ENCODE data around the gene RASA1.

The RASA1 gene

DNA sequence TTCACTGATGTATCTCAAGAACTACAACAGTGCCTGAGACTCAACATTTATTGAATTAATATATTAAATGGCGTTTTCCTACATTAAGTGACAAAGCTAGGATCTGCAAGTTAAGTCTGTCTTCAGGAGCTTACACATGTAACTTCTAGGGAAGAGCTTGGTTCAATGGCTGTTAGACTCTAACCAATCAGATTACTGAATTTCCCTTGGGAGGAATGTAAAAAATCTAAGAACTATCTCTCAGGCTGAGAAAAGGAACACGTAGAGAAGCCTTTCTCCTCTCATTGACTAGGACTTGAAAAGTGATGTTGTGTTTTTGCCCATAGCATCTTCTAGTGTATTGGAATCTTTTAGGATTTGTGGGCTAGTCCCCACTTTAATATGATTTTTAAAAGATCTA lies 91.4 kb downstream of the RASA1 start:
- DNase-seq (ENCODE audit: low read depth in 2 of 3, low spot score in 2 of 3) = no peak

DNA sequence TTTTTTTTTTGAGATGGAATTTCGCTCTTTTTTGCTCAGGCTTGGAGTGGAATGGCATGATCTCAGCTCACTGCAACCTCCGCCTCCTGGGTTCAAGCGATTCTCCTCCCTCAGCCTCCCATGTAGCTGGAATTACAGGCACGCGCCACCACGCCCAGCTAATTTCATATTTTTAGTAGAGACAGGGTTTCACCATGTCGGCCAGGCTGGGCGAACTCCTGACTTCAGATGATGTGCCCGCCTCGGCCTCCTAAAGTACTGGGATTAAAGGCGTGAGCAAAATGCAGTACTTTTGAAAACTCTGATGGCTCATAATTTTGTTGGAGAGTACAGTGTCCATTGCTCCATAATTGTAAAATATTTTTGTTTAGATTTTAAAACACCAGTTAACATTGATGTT lies 92.4 kb downstream of the RASA1 start:
- no peak for DNase-seq (ENCODE audit: low read depth in 2 of 3, low spot score in 2 of 3)

- DNase-seq (ENCODE audit: low read depth in 2 of 3, low spot score in 2 of 3) = no peak
These were observed 93.4 kb downstream of the RASA1 start for GRCh38 chr5:87361031-87361445.

DNA sequence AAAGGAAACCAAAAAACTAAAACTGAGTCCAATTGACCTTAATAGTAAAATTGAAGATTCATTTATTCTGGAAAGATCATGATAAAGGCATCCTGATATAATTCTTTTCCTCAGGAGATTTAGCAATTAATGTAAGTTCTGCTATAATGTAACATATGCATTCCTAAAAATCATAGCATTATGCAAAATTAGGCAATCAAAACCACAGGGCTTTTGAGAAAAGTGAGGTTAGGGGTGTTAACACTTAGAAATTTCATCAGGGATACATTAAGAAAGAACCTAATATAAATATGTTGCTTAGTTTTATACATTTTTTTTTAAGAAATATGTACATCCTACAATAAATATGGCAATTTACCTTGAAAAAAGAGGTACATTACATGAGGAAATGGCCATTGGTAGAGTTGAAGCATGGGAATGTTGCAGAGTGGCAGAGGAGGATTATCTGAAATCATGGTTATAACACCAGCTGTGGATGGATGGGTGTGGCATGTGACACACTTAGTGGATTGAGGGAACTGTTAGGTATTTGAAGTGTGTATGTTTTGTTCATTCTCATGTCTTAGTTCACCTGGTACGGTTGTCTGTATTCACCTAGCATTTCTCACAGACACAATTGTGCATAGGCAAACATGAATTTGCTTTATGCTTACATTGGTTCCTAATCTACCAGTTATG lies 94.0 kb downstream of the RASA1 start:
- DNase-seq (ENCODE audit: low read depth in 2 of 3, low spot score in 2 of 3) = no peak

DNA sequence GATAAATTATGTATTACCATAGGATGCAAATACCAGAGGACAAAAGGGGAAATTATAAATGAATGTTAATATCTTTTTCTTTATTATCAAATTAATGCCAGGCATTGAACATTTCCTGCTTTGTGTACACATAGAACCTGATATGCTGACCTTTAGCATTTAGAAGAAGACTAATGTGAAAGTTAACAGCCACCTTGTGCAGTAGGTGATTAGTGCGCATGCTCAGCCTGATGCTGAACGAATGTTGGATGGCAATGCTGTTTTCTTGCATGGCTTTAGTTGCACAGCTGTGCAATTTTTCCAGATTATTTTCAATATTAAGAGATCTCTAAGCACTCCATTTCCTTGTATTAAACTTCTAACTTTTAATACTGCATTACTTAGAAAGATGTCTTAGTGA lies 99.6 kb downstream of the RASA1 start:
- DNase-seq (ENCODE audit: low read depth in 2 of 3, low spot score in 2 of 3) = no peak

- no peak for DNase-seq (ENCODE audit: low read depth in 2 of 3, low spot score in 2 of 3)
These were observed 100.9 kb downstream of the RASA1 start for GRCh38 chr5:87368601-87369000.

GRCh38 chr5:87369431-87369830 lies 101.7 kb downstream of the RASA1 start:
- DNase-seq (ENCODE audit: low read depth in 2 of 3, low spot score in 2 of 3) = no peak

- no peak for DNase-seq (ENCODE audit: low read depth in 2 of 3, low spot score in 2 of 3)
These were observed 105.0 kb downstream of the RASA1 start for GRCh38 chr5:87372705-87373104.

GRCh38 chr5:87382224-87382623 lies 114.5 kb downstream of the RASA1 start:
- DNase-seq (ENCODE audit: low read depth in 2 of 3, low spot score in 2 of 3) = no peak

DNA sequence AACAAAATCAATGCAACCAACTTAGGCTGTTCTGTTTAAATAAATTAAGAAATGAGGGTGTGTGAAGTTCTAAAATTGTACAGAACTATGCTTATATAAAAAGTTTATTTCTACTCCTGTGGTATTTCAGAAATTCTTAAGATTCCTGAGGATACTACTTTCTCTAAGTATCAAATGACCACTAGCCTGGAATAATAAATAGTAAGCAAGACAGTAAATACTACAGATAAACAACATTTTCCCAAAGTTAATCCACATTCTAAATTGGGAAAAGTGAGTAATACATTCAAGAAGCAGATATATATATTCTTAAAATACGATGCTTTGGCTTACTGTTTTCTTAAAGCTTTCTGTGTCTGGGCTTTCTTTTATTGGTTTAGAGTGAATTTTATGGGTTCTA lies 115.5 kb downstream of the RASA1 start:
- DNase-seq (ENCODE audit: low read depth in 2 of 3, low spot score in 2 of 3) = no peak

GRCh38 chr5:87385802-87386201 lies 118.1 kb downstream of the RASA1 start:
- no peak for DNase-seq (ENCODE audit: low read depth in 2 of 3, low spot score in 2 of 3)

DNA sequence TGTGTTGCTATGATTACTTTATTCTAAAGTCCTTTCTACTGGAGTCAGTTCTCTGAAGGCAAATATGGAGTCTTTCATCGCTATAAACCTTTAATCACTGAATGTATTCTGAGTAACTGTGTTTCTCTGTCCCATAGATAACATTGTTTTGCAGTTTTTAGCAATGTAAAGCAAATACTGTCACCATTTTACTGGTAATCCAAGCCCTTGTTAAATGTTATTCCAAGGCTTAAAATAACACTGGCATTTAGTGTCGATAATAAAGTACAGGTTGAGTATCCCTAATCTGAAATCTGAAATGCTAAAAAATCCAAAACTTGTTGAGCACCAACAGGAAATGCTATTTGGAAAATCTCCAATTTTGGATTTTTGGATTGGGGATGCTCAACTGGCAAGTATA lies 120.4 kb downstream of the RASA1 start:
- no peak for DNase-seq (ENCODE audit: low read depth in 2 of 3, low spot score in 2 of 3)

DNA sequence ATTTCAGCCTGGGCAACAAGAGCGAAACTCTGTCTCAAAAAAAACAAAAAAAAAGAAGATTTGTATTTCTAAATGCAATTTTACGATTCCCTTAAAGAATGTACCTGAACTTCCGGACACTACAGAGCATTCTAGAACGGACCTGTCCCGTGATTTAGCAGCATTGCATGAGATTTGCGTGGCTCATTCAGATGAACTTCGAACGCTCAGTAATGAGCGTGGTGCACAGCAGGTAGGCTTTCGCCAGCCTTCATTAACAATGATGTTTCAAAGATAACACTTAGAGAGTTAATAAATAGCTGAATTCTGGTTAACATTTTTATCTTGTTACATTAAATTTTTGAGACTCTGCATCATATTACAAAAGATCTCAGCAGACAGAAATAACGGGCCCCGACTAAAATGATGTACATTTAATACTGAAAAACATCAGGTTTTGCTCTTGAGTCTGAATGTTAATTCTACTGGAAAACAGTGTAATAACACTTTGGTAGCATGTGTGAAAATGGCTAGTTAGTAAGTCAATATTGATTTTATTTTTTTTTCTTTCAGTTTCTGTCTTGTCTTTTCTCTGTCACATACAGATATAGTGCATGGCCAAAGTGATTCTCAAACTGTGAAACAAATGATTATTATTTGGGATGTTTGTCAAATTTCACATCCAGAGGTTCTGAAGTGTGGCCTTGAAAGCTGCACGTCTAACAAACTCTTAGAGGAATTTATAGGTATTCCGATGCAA lies 121.8 kb downstream of the RASA1 start:
- no peak for DNase-seq (ENCODE audit: low read depth in 2 of 3, low spot score in 2 of 3)

DNA sequence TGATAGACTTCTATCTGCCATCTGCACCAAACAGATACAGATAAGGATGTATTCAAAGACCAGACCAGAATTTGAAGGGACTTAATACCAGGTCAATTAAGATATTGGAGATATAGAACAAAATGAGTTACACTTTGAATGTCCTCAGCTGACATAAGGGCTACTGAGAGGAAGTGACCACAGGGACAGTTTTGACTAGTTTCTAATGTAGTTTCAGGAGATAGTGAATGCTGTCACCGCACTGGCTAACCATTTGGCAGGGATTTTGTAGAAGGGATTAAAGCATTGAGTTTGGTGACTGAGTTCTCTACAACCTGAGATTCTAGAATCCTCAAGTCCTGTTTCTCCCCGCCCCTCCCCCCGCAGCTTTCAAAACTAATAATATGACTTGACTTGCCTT lies 122.4 kb downstream of the RASA1 start:
- DNase-seq (ENCODE audit: low read depth in 2 of 3, low spot score in 2 of 3) = no peak

- DNase-seq (ENCODE audit: low read depth in 2 of 3, low spot score in 2 of 3) = no peak
These were observed 123.0 kb downstream of the RASA1 start for GRCh38 chr5:87390576-87391199.

GRCh38 chr5:87392170-87392569 lies 124.5 kb downstream of the RASA1 start:
- no peak for DNase-seq (ENCODE audit: low read depth in 2 of 3, low spot score in 2 of 3)

DNA sequence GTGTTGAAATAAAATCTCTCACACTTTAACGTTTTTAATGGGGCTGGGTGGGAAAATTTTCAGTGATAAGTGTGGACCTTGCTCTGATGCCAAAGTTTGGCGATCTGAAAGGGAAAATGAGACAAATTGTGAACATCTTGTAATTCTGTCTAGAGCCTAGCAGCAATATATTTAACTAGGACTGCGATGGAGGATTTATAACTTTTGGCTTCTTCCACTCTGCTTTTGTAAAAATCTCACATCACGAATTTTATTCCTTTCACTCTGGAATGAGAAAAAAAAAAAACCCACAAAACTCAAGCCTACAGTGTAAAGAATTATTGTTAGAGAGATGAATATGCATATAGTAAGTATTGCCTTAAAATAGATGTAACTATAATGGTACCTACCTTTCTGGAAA lies 125.1 kb downstream of the RASA1 start:
- no peak for DNase-seq (ENCODE audit: low read depth in 2 of 3, low spot score in 2 of 3)

DNA sequence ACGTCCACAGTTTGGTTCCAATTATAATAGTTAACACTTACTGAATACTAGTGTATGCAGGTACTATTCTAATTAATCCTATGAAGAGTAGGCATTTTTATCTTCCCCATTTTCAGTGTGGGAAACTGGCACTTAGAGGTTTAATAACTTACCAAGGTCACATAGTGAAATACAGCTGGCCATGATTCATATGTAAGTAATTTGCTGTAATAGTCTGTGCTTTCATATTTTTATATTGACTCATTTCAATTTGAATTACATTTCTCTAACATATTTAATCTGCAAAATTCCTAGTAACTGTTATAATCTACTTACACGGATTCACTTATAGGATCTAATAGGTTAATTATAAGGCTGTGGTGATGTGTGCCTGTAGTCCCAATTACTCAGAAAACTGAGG lies 125.6 kb downstream of the RASA1 start:
- DNase-seq (ENCODE audit: low read depth in 2 of 3, low spot score in 2 of 3) = no peak

- no peak for DNase-seq (ENCODE audit: low read depth in 2 of 3, low spot score in 2 of 3)
These were observed 126.9 kb downstream of the RASA1 start for GRCh38 chr5:87394411-87395165.

- DNase-seq (ENCODE audit: low read depth in 2 of 3, low spot score in 2 of 3) = no peak
These were observed 131.4 kb downstream of the RASA1 start for GRCh38 chr5:87398981-87399614.

DNA sequence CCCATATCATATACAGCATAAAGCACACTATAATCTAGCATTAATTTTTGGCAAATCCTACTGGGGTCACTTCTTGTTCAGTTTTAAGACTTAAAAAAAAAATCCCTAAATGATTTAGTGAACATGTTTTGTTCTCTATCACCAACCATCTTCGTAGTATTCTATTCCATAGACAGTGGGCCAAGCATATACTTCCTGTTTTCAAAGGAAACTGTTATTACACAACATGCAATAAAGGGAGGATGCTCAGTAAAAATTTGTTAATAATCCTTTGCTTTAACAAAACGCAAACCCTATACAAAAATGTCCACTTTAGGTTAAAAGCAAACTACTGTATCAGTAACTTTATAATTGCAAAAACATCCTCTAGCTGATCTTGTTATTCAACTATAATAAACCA lies 132.0 kb downstream of the RASA1 start:
- DNase-seq (ENCODE audit: low read depth in 2 of 3, low spot score in 2 of 3) = no peak

Data from activated CD8-positive, alpha-beta memory T cell treated with anti-CD3 and anti-CD28 coated beads for 48 hours (primary cell).